Vagina (tissue), 2 donors: ENCODE measurements around the gene BAZ1B. TPM values are rescaled to one million over a fixed set of nuclear protein-coding genes. Genes with fewer than 3 reads are reported as not detected.

ENCODE experiments used
- DNase-seq, 2 donors: peaks; one replicate each; pipeline ENCODE4 v3.0.0-alpha.2; 2017; ENCODE audit errors: extremely low spot score in 2 of 2
- H3K27ac ChIP-seq: fragments of 200-600 bp; sonication (generic); one replicate; pipeline ENCODE4 v1.5.1; 2019
- H3K27me3 ChIP-seq: fragments of 200-600 bp; sonication (generic); one replicate; pipeline ENCODE4 v1.5.1; 2019
- H3K36me3 ChIP-seq, 2 donors: fragments of 200-600 bp; sonication (generic); one replicate each; pipeline ENCODE4 v1.5.1; 2017 to 2019
- H3K4me1 ChIP-seq: fragments of 200-600 bp; sonication (generic); one replicate; pipeline ENCODE4 v1.5.1; 2019
- H3K4me3 ChIP-seq, 2 donors: fragments of 200-600 bp; sonication (generic); 1 replicate in 1 of 2; 2 replicates in 1 of 2; pipeline ENCODE4 v1.5.1; 2016 to 2019
- H3K9me3 ChIP-seq: fragments of 200-600 bp; sonication (generic); one replicate; pipeline ENCODE4 v1.5.1; 2019
- POLR2A ChIP-seq, 2 donors: fragments of 450-650 bp; IDR thresholded peaks; one replicate each; pipeline ENCODE4 v1.6.1; 2017; ENCODE audit warnings: antibody characterized with exemption in 2 of 2, mild to moderate bottlenecking in 2 of 2, moderate library complexity in 2 of 2
- POLR2AphosphoS5 ChIP-seq, 2 donors: sonication (generic); formaldehyde crosslinking; IDR thresholded peaks; one replicate each; pipeline ENCODE4 v1.9.0; 2017; ENCODE audit warnings: antibody characterized with exemption in 2 of 2, mild to moderate bottlenecking in 2 of 2, low read depth in 1 of 2; ENCODE audit not compliant: insufficient read depth in 1 of 2
- intact Hi-C: fragments of 100-400 bp; cut with DNase I; formaldehyde crosslinking; loops from one replicate; pipeline ENCODE4 v1.15.1; 2023
- total RNA-seq: library from RNA; depleted of rRNA; stranded (reverse); fragments of >200 nt; gene quantifications from one replicate; pipeline ENCODE4 v1.2.3, GENCODE V29; 2016
- TF ChIP-seq, protein P1 (sequence below), 3 experiments: fragments of 450-650 bp in 2 of 3; fragments of 200-600 bp in 1 of 3; sonication (generic) in 1 of 3; IDR thresholded peaks; one replicate each; pipeline ENCODE4 v1.5.1; 2017 to 2019; ENCODE audit warnings: antibody characterized with exemption in 3 of 3, mild to moderate bottlenecking in 2 of 3, moderate library complexity in 2 of 3

Gene BAZ1B
- total RNA-seq, 1 donor from 2014 or later: 45.4 TPM

DNA sequence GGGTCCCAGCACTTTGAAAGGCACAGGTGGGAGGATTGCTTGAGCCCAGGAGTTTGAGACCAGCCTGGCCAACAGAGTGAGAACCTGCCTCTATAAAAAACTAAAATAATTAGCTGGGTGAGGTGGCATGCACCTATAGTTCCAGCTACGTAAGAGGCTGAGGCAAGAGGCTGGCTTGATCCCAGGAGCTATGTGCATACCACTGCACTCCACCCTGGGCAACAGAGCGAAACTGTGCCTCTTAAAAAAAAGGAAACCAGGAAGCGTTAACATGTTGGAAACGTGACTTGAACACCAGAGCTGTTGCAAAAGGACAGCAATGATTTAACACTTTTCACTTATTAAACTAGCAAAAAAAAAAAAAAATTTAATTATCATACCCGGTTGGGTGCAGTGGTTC, 12.6 kb downstream of the BAZ1B start:
- TF ChIP-seq POLR2AphosphoS5 (IDR thresholded peaks at IDR 0.05; ENCODE audit: insufficient read depth in 1 of 2, low read depth in 1 of 2): no peak
- TF ChIP-seq POLR2A (IDR thresholded peaks at IDR 0.05): no peak
- TF ChIP-seq, protein P1, sequence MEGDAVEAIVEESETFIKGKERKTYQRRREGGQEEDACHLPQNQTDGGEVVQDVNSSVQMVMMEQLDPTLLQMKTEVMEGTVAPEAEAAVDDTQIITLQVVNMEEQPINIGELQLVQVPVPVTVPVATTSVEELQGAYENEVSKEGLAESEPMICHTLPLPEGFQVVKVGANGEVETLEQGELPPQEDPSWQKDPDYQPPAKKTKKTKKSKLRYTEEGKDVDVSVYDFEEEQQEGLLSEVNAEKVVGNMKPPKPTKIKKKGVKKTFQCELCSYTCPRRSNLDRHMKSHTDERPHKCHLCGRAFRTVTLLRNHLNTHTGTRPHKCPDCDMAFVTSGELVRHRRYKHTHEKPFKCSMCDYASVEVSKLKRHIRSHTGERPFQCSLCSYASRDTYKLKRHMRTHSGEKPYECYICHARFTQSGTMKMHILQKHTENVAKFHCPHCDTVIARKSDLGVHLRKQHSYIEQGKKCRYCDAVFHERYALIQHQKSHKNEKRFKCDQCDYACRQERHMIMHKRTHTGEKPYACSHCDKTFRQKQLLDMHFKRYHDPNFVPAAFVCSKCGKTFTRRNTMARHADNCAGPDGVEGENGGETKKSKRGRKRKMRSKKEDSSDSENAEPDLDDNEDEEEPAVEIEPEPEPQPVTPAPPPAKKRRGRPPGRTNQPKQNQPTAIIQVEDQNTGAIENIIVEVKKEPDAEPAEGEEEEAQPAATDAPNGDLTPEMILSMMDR (IDR thresholded peaks at IDR 0.05): no peak
- no peak overlapping the region for H3K4me3 ChIP-seq
- intact Hi-C loops: no loop called here
- no peaks in the 10 kb centered on the region for H3K9me3 ChIP-seq
- H3K4me1 ChIP-seq: peaks cover 17% of the 10 kb centered on the region
- H3K27me3 ChIP-seq: no peaks in the 10 kb centered on the region
- no peak for DNase-seq
- H3K36me3 ChIP-seq: peaks cover 5 to 71% of the 10 kb centered on the region in 2 donors
- H3K27ac ChIP-seq: no peak overlapping the region

DNA sequence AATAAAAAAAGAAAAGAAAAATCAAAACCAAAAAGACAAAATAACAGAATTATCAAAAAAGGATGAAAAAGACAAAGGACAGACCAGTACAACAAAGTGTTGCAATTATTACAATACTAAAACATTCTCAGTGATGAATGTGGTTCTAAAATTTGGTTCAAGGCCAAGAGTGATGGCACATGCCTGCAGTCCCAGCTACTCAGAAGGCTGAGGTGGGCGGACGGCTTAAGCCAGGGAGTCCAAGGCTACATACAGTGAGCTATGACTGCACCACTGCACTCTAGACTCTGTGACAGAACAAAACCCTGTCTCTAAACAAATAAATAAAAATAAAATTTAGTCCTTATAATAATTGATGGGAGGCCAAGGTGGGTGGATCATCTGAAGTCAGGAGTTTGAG, 14.5 kb downstream of the BAZ1B start:
- peaks cover 4% of the 10 kb centered on the region for H3K4me1 ChIP-seq
- TF ChIP-seq POLR2AphosphoS5 (IDR thresholded peaks at IDR 0.05; ENCODE audit: insufficient read depth in 1 of 2, low read depth in 1 of 2) (no peak), POLR2A (IDR thresholded peaks at IDR 0.05) (no peak)
- TF ChIP-seq, protein P1 (IDR thresholded peaks at IDR 0.05): no peak
- intact Hi-C loops: no loop called here
- DNase-seq: no peak
- no peaks in the 10 kb centered on the region for H3K9me3 ChIP-seq
- H3K27me3 ChIP-seq: no peaks in the 10 kb centered on the region
- peaks cover 5 to 76% of the 10 kb centered on the region in 2 donors for H3K36me3 ChIP-seq
- H3K27ac ChIP-seq: no peak overlapping the region
- H3K4me3 ChIP-seq: no peak overlapping the region

DNA sequence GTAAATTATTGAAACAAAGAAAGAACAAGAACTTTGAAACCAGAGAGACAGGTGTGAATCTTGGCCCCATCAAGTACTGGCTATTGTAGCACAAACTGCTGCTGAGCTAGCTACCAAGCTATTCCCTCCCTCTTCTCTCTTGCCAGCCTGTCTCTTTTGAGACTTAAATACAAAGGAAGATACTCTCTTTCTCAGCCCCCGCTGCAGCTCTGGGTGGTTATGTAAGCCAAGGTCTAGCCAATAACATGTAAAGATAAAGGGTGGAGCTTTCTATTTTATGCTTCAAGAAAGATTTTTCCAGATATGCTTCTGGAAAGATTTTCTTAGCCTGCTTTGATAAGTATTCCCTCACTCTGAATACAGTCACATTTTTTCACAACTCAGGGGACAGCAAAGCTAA, 17.2 kb downstream of the BAZ1B start:
- H3K27me3 ChIP-seq: no peaks in the 10 kb centered on the region
- H3K36me3 ChIP-seq: peaks cover 5 to 74% of the 10 kb centered on the region in 2 donors
- intact Hi-C loops: no loop called here
- H3K27ac ChIP-seq: no peak overlapping the region
- no peaks in the 10 kb centered on the region for H3K9me3 ChIP-seq
- H3K4me3 ChIP-seq: no peak overlapping the region
- no peak for DNase-seq
- no peaks in the 10 kb centered on the region for H3K4me1 ChIP-seq
- TF ChIP-seq, protein P1 (IDR thresholded peaks at IDR 0.05): no peak
- no peak for TF ChIP-seq POLR2AphosphoS5 (IDR thresholded peaks at IDR 0.05; ENCODE audit: insufficient read depth in 1 of 2, low read depth in 1 of 2)
- no peak for TF ChIP-seq POLR2A (IDR thresholded peaks at IDR 0.05)

DNA sequence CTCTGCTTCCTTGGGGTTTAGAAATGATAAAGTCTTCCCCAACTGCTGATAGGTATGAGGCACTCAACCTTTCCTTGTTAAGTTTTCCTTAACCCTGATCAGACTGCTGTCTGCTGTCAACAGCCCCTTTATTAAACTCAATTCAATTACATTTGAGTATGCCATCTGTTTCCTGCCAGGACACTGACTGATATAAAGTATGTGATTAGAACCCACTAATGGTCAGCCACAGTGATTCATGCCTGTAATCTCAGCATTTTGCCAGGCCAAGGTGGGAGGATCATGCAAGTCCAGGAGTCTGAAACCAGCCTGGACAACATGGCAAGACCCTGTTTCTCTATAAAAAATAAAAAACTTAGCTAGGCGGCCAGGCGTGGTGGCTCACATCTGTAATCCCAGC, 18.1 kb downstream of the BAZ1B start:
- Histone ChIP-seq H3K27ac (no peak overlapping the region), H3K4me1 (no peaks in the 10 kb centered on the region), H3K9me3 (no peaks in the 10 kb centered on the region), H3K36me3 (peaks cover 5 to 73% of the 10 kb centered on the region in 2 donors), H3K27me3 (no peaks in the 10 kb centered on the region), H3K4me3 (no peak overlapping the region)
- TF ChIP-seq, protein P1 (IDR thresholded peaks at IDR 0.05): no peak
- TF ChIP-seq POLR2AphosphoS5 (IDR thresholded peaks at IDR 0.05; ENCODE audit: insufficient read depth in 1 of 2, low read depth in 1 of 2): no peak
- no peak for TF ChIP-seq POLR2A (IDR thresholded peaks at IDR 0.05)
- intact Hi-C loops: no loop called here
- no peak for DNase-seq

DNA sequence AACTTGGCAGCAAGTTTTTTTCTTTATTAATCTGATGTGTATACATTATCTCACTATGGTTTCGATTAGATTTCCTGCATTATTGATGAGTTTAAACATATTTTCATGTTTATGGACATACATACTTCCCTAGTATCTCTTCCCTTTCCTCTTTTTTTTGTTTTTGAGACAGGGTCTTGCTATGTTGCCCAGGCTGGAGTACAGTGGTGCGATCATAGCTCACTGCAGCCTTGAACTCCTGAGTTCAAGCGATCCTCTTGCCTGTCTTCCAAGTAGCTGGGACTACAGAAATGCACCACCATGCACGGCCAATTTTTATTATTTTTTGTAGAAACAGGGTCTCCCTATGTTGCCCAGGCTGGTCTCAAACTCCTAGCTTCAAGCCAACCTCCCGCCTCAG, 18.9 kb downstream of the BAZ1B start:
- H3K27ac ChIP-seq: no peak overlapping the region
- intact Hi-C loops: no loop called here
- H3K4me3 ChIP-seq: no peak overlapping the region
- no peaks in the 10 kb centered on the region for H3K9me3 ChIP-seq
- no peaks in the 10 kb centered on the region for H3K4me1 ChIP-seq
- H3K27me3 ChIP-seq: no peaks in the 10 kb centered on the region
- no peak for DNase-seq
- H3K36me3 ChIP-seq: peaks cover 10 to 72% of the 10 kb centered on the region in 2 donors
- TF ChIP-seq POLR2AphosphoS5 (IDR thresholded peaks at IDR 0.05; ENCODE audit: insufficient read depth in 1 of 2, low read depth in 1 of 2) (no peak), POLR2A (IDR thresholded peaks at IDR 0.05) (no peak)
- TF ChIP-seq, protein P1 (IDR thresholded peaks at IDR 0.05): no peak
